Fibroblast of lung (primary cell): ENCODE data around the gene CENPE. TPM values are rescaled to one million over a fixed set of nuclear protein-coding genes. Genes with fewer than 3 reads are reported as not detected.

Experiments
- DNase-seq, 2 donors: peaks; one replicate each; pipeline versions ENCODE4 v3.0.0 to v3.0.0-alpha.2; 2010; ENCODE audit warnings: low read depth in 2 of 2
- H2AFZ ChIP-seq: 2 replicates; pipeline ENCODE4 v1.5.1; 2012; ENCODE audit warnings: low read length, control low read depth, inconsistent platforms
- H3K27ac ChIP-seq: 2 replicates; pipeline ENCODE4 v1.5.1; 2011; ENCODE audit warnings: low read length, control low read depth; ENCODE audit not compliant: insufficient read depth
- H3K27me3 ChIP-seq: 2 replicates; pipeline ENCODE4 v1.5.1; 2011; ENCODE audit warnings: mild to moderate bottlenecking, low read length; ENCODE audit not compliant: control insufficient read depth, insufficient read depth
- H3K36me3 ChIP-seq: 2 replicates; pipeline ENCODE4 v1.5.1; 2011; ENCODE audit warnings: low read length; ENCODE audit not compliant: control insufficient read depth, insufficient read depth
- H3K4me1 ChIP-seq: 2 replicates; pipeline ENCODE4 v1.5.1; 2011; ENCODE audit warnings: low read length; ENCODE audit not compliant: control insufficient read depth, insufficient read depth; ENCODE audit errors: extremely low read depth
- H3K4me2 ChIP-seq: 2 replicates; pipeline ENCODE4 v1.5.1; 2011; ENCODE audit warnings: low read length, control low read depth; ENCODE audit not compliant: insufficient read depth; ENCODE audit errors: extremely low read depth
- H3K4me3 ChIP-seq, 4 experiments: fragments of 200-600 bp in 1 of 4; sonication (generic) in 1 of 4; replicated peaks in 1 of 4; 2 replicates each; pipeline ENCODE4 v1.5.1; 2011 to 2016; ENCODE audit warnings: low read length in 4 of 4, low read depth in 3 of 4, mild to moderate bottlenecking in 3 of 4, control low read depth in 2 of 4, inconsistent platforms in 1 of 4, mixed read lengths in 1 of 4; ENCODE audit not compliant: insufficient read depth in 1 of 4; ENCODE audit errors: control extremely low read depth in 1 of 4
- H3K79me2 ChIP-seq: 2 replicates; pipeline ENCODE4 v1.5.1; 2012; ENCODE audit warnings: mild to moderate bottlenecking, low read length, inconsistent platforms; ENCODE audit not compliant: control insufficient read depth, insufficient read depth
- H3K9ac ChIP-seq: 2 replicates; pipeline ENCODE4 v1.5.1; 2011; ENCODE audit warnings: mild to moderate bottlenecking, low read length, control low read depth; ENCODE audit not compliant: insufficient read depth
- H3K9me3 ChIP-seq: 2 replicates; pipeline ENCODE4 v1.5.1; 2012; ENCODE audit warnings: low read depth, low read length; ENCODE audit not compliant: control insufficient read depth, insufficient read depth
- H4K20me1 ChIP-seq: 2 replicates; pipeline ENCODE4 v1.5.1; 2011; ENCODE audit warnings: low read length; ENCODE audit not compliant: control insufficient read depth, insufficient read depth; ENCODE audit errors: extremely low read depth
- EZH2 ChIP-seq: IDR thresholded peaks from 2 replicates; pipeline ENCODE4 v1.5.1; 2012; ENCODE audit warnings: low read length, control low read depth, mild to moderate bottlenecking; ENCODE audit errors: missing control alignments
- polyA plus RNA-seq, 2 donors: library from polyadenylated mRNA; depleted of rRNA in 1 of 2; stranded (reverse) in 1 of 2; unstranded in 1 of 2; fragments of >200 nt; gene quantifications; 2 replicates each; pipeline ENCODE4 v1.2.1, GENCODE V29; 2011 to 2012; ENCODE audit warnings: missing spikeins in 1 of 2
- total RNA-seq: library from RNA; depleted of rRNA; stranded (reverse); fragments of >200 nt; gene quantifications from 2 replicates; pipeline ENCODE4 v1.2.1, GENCODE V29; 2014
- TF ChIP-seq, protein P1 (sequence below), 2 donors: IDR thresholded peaks in 1 of 2; conservative IDR thresholded peaks in 1 of 2; 1 replicate in 1 of 2; 2 replicates in 1 of 2; pipeline ENCODE4 v1.5.1; 2011 to 2012; ENCODE audit warnings: low read length in 2 of 2, control low read depth in 1 of 2, inconsistent platforms in 1 of 2, low read depth in 1 of 2, mild to moderate bottlenecking in 1 of 2

CENPE gene
- total and polyA plus RNA-seq, 2 donors (not counting 1 experiment from before 2014, with no cell fraction given), result 4.1 to 8.6 TPM

DNA sequence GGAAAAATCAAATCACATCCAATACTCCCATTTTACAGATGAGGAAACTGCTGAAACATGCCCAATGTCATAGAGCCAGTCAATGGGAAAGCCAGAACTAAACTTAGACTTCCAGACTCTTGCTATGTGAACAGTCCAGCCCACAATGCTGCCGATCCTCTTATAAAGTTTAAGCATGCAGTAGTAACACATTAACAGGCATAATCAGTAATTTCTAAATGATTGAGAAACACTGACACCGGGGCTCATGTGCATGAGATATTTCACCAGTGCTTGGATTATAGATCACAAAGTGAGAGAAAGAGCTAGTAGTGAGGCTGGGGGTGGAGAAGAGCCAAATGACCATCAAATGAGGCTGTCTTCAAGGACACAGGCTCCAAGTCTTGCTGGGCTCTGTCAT is 101.0 kb downstream of the CENPE start:
- H3K36me3 ChIP-seq, result no peaks in the 10 kb centered on the region
- H3K27ac ChIP-seq, result no peak overlapping the region
- H3K79me2 ChIP-seq, result no peaks in the 10 kb centered on the region
- H3K9me3 ChIP-seq, result no peaks in the 10 kb centered on the region
- no peak for DNase-seq
- no peak overlapping the region for H3K4me2 ChIP-seq
- no peaks in the 10 kb centered on the region for H3K27me3 ChIP-seq
- no peak overlapping the region for H2AFZ ChIP-seq
- H3K9ac ChIP-seq, result no peak overlapping the region
- no peaks in the 10 kb centered on the region for H4K20me1 ChIP-seq
- peaks cover 4% of the 10 kb centered on the region for H3K4me1 ChIP-seq
- H3K4me3 ChIP-seq, result no peak overlapping the region
- TF ChIP-seq, protein P1, sequence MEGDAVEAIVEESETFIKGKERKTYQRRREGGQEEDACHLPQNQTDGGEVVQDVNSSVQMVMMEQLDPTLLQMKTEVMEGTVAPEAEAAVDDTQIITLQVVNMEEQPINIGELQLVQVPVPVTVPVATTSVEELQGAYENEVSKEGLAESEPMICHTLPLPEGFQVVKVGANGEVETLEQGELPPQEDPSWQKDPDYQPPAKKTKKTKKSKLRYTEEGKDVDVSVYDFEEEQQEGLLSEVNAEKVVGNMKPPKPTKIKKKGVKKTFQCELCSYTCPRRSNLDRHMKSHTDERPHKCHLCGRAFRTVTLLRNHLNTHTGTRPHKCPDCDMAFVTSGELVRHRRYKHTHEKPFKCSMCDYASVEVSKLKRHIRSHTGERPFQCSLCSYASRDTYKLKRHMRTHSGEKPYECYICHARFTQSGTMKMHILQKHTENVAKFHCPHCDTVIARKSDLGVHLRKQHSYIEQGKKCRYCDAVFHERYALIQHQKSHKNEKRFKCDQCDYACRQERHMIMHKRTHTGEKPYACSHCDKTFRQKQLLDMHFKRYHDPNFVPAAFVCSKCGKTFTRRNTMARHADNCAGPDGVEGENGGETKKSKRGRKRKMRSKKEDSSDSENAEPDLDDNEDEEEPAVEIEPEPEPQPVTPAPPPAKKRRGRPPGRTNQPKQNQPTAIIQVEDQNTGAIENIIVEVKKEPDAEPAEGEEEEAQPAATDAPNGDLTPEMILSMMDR (conservative IDR thresholded peaks at IDR 0.05 in 1 of 2, IDR thresholded peaks at IDR 0.05 in 1 of 2; ENCODE audit: low read depth in 1 of 2, low read length in 2 of 2), result no peak
- TF ChIP-seq EZH2, result no peak

DNA sequence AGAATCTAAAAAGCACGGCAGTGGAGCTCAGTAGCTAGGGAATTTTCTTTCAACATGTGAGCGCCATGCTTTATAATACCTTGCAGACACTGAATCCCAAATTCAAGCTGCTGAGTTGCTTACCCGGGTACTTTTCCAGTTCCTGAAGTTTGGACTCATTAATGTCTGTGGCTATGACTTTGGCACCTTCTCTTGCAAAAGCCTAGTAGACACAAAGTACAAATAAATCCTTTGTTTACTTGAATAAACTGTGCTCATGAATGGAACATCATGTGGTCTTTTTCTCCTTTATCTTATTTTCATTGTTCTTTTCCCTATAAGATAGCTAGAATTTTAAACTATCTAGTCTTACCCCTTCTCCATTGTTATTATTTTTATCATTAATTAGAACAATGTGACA is 103.1 kb downstream of the CENPE start:
- H3K79me2 ChIP-seq, result no peaks in the 10 kb centered on the region
- H2AFZ ChIP-seq, result no peak overlapping the region
- no peak for TF ChIP-seq EZH2
- TF ChIP-seq, protein P1 (conservative IDR thresholded peaks at IDR 0.05 in 1 of 2, IDR thresholded peaks at IDR 0.05 in 1 of 2; ENCODE audit: low read depth in 1 of 2, low read length in 2 of 2), result no peak
- no peak overlapping the region for H3K4me2 ChIP-seq
- no peaks in the 10 kb centered on the region for H4K20me1 ChIP-seq
- H3K27ac ChIP-seq, result no peak overlapping the region
- no peaks in the 10 kb centered on the region for H3K36me3 ChIP-seq
- H3K9me3 ChIP-seq, result no peaks in the 10 kb centered on the region
- DNase-seq, result no peak
- H3K9ac ChIP-seq, result no peak overlapping the region
- H3K4me3 ChIP-seq, result no peak overlapping the region
- H3K4me1 ChIP-seq, result peaks cover 4% of the 10 kb centered on the region
- H3K27me3 ChIP-seq, result no peaks in the 10 kb centered on the region

DNA sequence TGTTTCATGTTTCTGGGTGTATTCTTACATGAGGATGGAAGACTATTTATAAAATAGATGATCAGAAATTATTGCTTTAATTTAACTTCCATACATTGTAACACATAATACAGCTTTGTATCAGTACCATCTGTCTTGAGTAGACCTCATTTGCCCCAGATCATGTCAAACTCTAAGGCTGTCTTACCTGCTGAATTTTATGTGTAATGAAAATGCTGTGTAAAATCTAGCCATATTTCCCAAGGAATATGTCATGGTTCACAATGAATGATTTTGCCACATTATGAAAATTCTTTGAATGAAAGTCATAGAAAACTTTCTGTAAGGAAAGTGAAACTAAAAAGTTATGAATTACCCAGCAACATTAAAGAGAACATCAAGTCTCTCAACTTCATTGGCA is 105.9 kb downstream of the CENPE start:
- Histone ChIP-seq H3K4me3 (no peak overlapping the region), H2AFZ (no peak overlapping the region), H3K4me2 (peak overlapping the region; percentile 60), H3K36me3 (no peaks in the 10 kb centered on the region), H3K27ac (no peak overlapping the region), H3K79me2 (no peaks in the 10 kb centered on the region), H3K9me3 (no peaks in the 10 kb centered on the region), H3K4me1 (no peaks in the 10 kb centered on the region), H3K9ac (no peak overlapping the region), H3K27me3 (no peaks in the 10 kb centered on the region), H4K20me1 (no peaks in the 10 kb centered on the region)
- TF ChIP-seq, protein P1 (conservative IDR thresholded peaks at IDR 0.05 in 1 of 2, IDR thresholded peaks at IDR 0.05 in 1 of 2; ENCODE audit: low read depth in 1 of 2, low read length in 2 of 2), result no peak
- TF ChIP-seq EZH2, result no peak
- no peak for DNase-seq
